Psoas muscle (tissue), 8 donors: Measurements from ENCODE around the gene NKX6-2. TPM values are rescaled to one million over a fixed set of nuclear protein-coding genes. Genes with fewer than 3 reads are reported as not detected.

ENCODE experiments used
- ATAC-seq, 4 donors: fragments of 200-7000 bp; cut with Tn5 transposase; one replicate each; pipeline ENCODE4 v1.9.1; 2020; ENCODE audit warnings: moderate library complexity in 3 of 4, mild to moderate bottlenecking in 2 of 4
- DNase-seq, 2 donors: peaks; one replicate each; pipeline ENCODE4 v3.0.0-alpha.2; 2020
- H3K27ac ChIP-seq: fragments of 200-600 bp; one replicate; pipeline ENCODE4 v1.8.0; 2022
- H3K27me3 ChIP-seq, 3 donors: fragments of 200-600 bp in 1 of 3; one replicate each; pipeline versions ENCODE4 v1.6.1 to v1.8.0; 2013 to 2022; ENCODE audit warnings: low read length in 2 of 3, mild to moderate bottlenecking in 2 of 3, moderate library complexity in 1 of 3; ENCODE audit not compliant: insufficient read depth in 3 of 3
- H3K36me3 ChIP-seq, 2 donors: fragments of 200-600 bp in 1 of 2; one replicate each; pipeline versions ENCODE4 v1.6.1 to v1.8.0; 2013 to 2022; ENCODE audit warnings: low read depth in 1 of 2, mild to moderate bottlenecking in 1 of 2, moderate library complexity in 1 of 2; ENCODE audit not compliant: insufficient read depth in 1 of 2
- H3K4me1 ChIP-seq: fragments of 200-600 bp; one replicate; pipeline ENCODE4 v1.8.0; 2022
- H3K4me3 ChIP-seq: fragments of 200-600 bp; one replicate; pipeline ENCODE4 v1.8.0; 2022; ENCODE audit warnings: mild to moderate bottlenecking
- H3K9me3 ChIP-seq: fragments of 200-600 bp; one replicate; pipeline ENCODE4 v1.8.0; 2022
- CTCF ChIP-seq: fragments of 200-600 bp; IDR thresholded peaks from one replicate; pipeline ENCODE4 v1.8.0; 2022; ENCODE audit warnings: antibody characterized with exemption
- WGBS, 3 donors: extraction: QIAGEN DNeasy Blood & Tissue Kit; methylation state at CpG; one replicate each; pipeline versions ENCODE4 v1.1.6 to v1.1.7; 2013; 5-methylcytosine and 5-hydroxymethylcytosine counted together
- intact Hi-C, 2 donors: fragments of 100-400 bp; cut with DNase I; formaldehyde crosslinking; loops; one replicate each; pipeline versions ENCODE4 v1.11.0 to v1.14.2; 2022
- polyA plus RNA-seq, 3 donors: library from polyadenylated mRNA; stranded (reverse); fragments of 200-250 nt; gene quantifications; one replicate each; pipeline ENCODE4 v1.2.3, GENCODE V29; 2013
- total RNA-seq, 4 donors: library from RNA; stranded (reverse); fragmentation: NEBNext Ultra II Directional in 2 of 4; extraction: Animal tissue kit (Norgen Biotek cat#: 25700) in 2 of 4; gene quantifications; one replicate each; pipeline versions ENCODE4 v1.2.1 to v1.2.4, GENCODE V29; 2021 to 2023
- donor health status: healthy with polysubstance abuse.
- donor health status: DM: no; HTN: no; CAD: no; lungs with moderate emphysema.
- donor health status: Bipolar disorder and iron deficiency.
- donor health status: healthy.
- donor health status: DM: yes; HTN: yes; CAD: no.
- donor health status: DM: no; HTN: no; CAD: no.
- donor health status: DM: no; HTN: no; CAD: no.
- donor health status: DM: yes; HTN: yes; CAD: no.

The NKX6-2 gene
- total and polyA plus RNA-seq, 7 donors: not detected

- Histone ChIP-seq H3K4me1 (no peaks in the 10 kb centered on the region), H3K27ac (no peak overlapping the region), H3K9me3 (peaks cover 3% of the 10 kb centered on the region), H3K4me3 (no peak overlapping the region), H3K36me3 (peaks cover 0 to 10% of the 10 kb centered on the region in 2 donors), H3K27me3 (peaks cover 0 to 3% (median 2%) of the 10 kb centered on the region in 3 donors)
- intact Hi-C loops: no loop called here
- TF ChIP-seq CTCF: no peak
- no peak for ATAC-seq
- no peak for DNase-seq
- 73 to 78% (median 74%) methylated on average over 12 of the region's 12 CpGs for WGBS, 3 donors
Observed at GRCh38 chr10:132816718-132817117, 30.8 kb upstream of the NKX6-2 start.

- intact Hi-C loops: no loop called here
- H3K4me3 ChIP-seq: no peak overlapping the region
- no peak for TF ChIP-seq CTCF
Observed at GRCh38 chr10:132815168-132815857, 29.4 kb upstream of the NKX6-2 start.

GRCh38 chr10:132814469-132814856 is 28.5 kb upstream of the NKX6-2 start:
- ATAC-seq (no peak), DNase-seq (peak in 1 of 2 donors; percentile 40)
- Histone ChIP-seq H3K27me3 (peaks cover 0 to 3% (median 0%) of the 10 kb centered on the region in 3 donors), H3K36me3 (peaks cover 0 to 10% of the 10 kb centered on the region in 2 donors), H3K27ac (no peak overlapping the region), H3K4me1 (no peaks in the 10 kb centered on the region), H3K9me3 (peaks cover 3% of the 10 kb centered on the region), H3K4me3 (no peak overlapping the region)
- TF ChIP-seq CTCF: no peak
- intact Hi-C loops: no loop called here
- 76 to 82% (median 77%) methylated on average over 15 to 16 of the region's 16 CpGs for WGBS, 3 donors

More at GRCh38 chr10:132815168-132815857, 29.4 kb upstream of the NKX6-2 start:
- Histone ChIP-seq H3K27ac (no peak overlapping the region), H3K9me3 (peaks cover 3% of the 10 kb centered on the region), H3K4me1 (no peaks in the 10 kb centered on the region), H3K27me3 (peaks cover 0 to 3% (median 2%) of the 10 kb centered on the region in 3 donors), H3K36me3 (peaks cover 0 to 10% of the 10 kb centered on the region in 2 donors)
- WGBS, 3 donors: 79 to 85% (median 80%) methylated on average over 18 of the region's 18 CpGs
- peak in 1 of 2 donors; percentile 5 for DNase-seq
- ATAC-seq: no peak

GRCh38 chr10:132813560-132814468 is 27.9 kb upstream of the NKX6-2 start:
- intact Hi-C loops: no loop called here
- peaks cover 0 to 3% (median 0%) of the 10 kb centered on the region in 3 donors for H3K27me3 ChIP-seq
- H3K36me3 ChIP-seq: peaks cover 0 to 10% of the 10 kb centered on the region in 2 donors
- ATAC-seq (no peak), DNase-seq (peak in 1 of 2 donors; percentile 16)
- no peaks in the 10 kb centered on the region for H3K4me1 ChIP-seq
- no peak overlapping the region for H3K4me3 ChIP-seq
- H3K9me3 ChIP-seq: no peaks in the 10 kb centered on the region
- H3K27ac ChIP-seq: no peak overlapping the region
- no peak for TF ChIP-seq CTCF
- 64 to 66% (median 64%) methylated on average over 23 to 25 of the region's 28 CpGs for WGBS, 3 donors
